ENCODE measurements around the gene ACTG1. TPM values are rescaled to one million over a fixed set of nuclear protein-coding genes. Genes with fewer than 3 reads are reported as not detected.

Gene ACTG1
- total and polyA plus RNA-seq, 2 of the 13 experiments (the other 11 are each of a cell fraction or from before 2014, with no cell fraction given): 973 to 1,138 TPM

DNA sequence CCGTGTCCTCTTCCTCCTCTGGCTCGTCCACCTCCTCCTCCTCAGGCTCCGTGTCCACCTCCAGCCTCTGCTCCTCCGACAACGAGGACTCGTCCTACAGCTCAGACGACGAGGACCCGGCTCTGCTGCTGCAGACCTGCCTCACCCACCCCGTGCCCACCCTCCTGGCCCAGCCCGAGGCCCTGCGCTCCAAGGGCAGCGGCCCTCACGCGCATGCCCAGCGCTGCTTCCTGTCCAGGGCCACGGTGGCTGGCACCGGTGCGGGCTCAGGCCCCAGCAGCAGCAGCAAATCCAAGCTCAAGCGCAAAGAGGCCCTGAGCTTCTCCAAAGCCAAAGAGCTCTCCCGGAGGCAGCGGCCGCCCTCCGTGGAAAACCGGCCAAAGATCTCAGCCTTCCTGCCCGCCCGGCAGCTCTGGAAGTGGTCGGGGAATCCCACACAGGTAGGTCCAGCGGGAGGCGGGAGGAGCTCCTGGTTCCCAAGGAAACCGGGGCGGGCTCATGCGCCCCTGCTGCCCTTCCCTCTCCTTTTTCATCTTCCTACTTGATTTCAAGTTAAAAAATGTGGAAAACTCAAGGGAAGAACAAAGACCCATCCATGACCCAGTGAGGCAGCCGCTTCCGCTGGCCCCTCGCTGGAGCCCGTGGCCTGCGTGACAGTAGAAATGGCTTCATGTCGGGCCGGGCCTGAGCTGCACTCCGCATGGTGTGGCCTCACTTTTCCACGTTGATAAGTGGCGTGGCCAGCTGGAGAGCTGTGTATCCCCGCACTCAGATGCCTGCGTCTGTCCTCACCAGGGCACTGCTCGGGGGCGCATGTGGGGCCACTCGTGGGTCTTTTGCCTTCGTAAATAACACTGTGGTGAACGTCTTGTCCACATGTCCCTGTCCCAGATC, 50.7 kb downstream of the ACTG1 start:
- Histone ChIP-seq H3K4me2 (ENCODE audit: low read depth, low read length) (no peak overlapping the region), H2AFZ (ENCODE audit: low read length) (no peak overlapping the region), H3K9me3 (ENCODE audit: low read length) (no peaks in the 10 kb centered on the region), H3K27me3 (ENCODE audit: control insufficient read depth in 1 of 2, insufficient read depth in 2 of 2, low read length in 2 of 2) (no peaks in the 10 kb centered on the region; a peak in 2 of 5 replicates), H3K4me3 (replicated peaks in 1 of 3; ENCODE audit: insufficient read depth in 1 of 3, low read depth in 2 of 3, low read length in 3 of 3) (no peak overlapping the region), H3K79me2 (ENCODE audit: insufficient read depth, low read length) (no peaks in the 10 kb centered on the region), H3K36me3 (replicated peaks in 1 of 2; ENCODE audit: control insufficient read depth in 1 of 2, insufficient read depth in 2 of 2, low read length in 2 of 2) (no peaks in the 10 kb centered on the region; a peak in 1 of 5 replicates), H3K4me1 (ENCODE audit: insufficient read depth, low read length) (peaks cover 22% of the 10 kb centered on the region), H3K9ac (ENCODE audit: insufficient read depth, low read depth, low read length) (no peak overlapping the region), H4K20me1 (ENCODE audit: insufficient read depth, low read length) (no peaks in the 10 kb centered on the region), H3K27ac (ENCODE audit: extremely low read length, insufficient read depth, low read length) (no peak overlapping the region)
- DNase-seq (ENCODE audit: low spot score): no peak
- CTCF ChIA-PET (ENCODE audit: low intra/inter-chr PET ratio, low total read pairs): no interaction called here
- no TSS peak for BruUV-seq (replicated peaks)
- WGBS (ENCODE audit: low lambda C conversion rate): 82% methylated on average over 48 of the region's 50 CpGs
- POLR2A ChIA-PET: interaction anchor here (0.6 to 1.2 kb wide), 2 partner anchors 50 to 65 kb away, joined by 3 to 4 read pairs; no protein-coding TSS in a partner anchor
- in situ Hi-C loops (cut with HindIII; ENCODE audit: extremely low pct_ligation_motif_present, low pct_unique_long_range_greater_than_20kb) (no loop called here), intact Hi-C loops (cut with micrococcal nuclease; ENCODE audit: unreplicated experiment) (no loop called here)
- ATAC-seq: no peak
- FAIRE-seq: no peak
- TF ChIP-seq PPARG (CRISPR knock-in tag; conservative IDR thresholded peaks at IDR 0.05) (no peak), PAWR (CRISPR knock-in tag; IDR thresholded peaks at IDR 0.05; ENCODE audit: borderline replicate concordance) (no peak), JUNB (CRISPR knock-in tag; IDR thresholded peaks at IDR 0.05; ENCODE audit: borderline replicate concordance) (no peak), KDM1A (CRISPR knock-in tag; IDR thresholded peaks at IDR 0.05) (no peak), MZF1 (CRISPR knock-in tag; IDR thresholded peaks at IDR 0.05; ENCODE audit: borderline replicate concordance) (no peak), YY1 (IDR thresholded peaks at IDR 0.05; ENCODE audit: insufficient read depth, insufficient replicate concordance, low read depth, low read length) (no peak), ZNF484 (CRISPR knock-in tag; IDR thresholded peaks at IDR 0.05; ENCODE audit: borderline replicate concordance, low read depth) (no peak), ZNF629 (CRISPR knock-in tag; conservative IDR thresholded peaks at IDR 0.05) (no peak), TBP (CRISPR knock-in tag; IDR thresholded peaks at IDR 0.05) (no peak)
- TF ChIP-seq, protein P1, sequence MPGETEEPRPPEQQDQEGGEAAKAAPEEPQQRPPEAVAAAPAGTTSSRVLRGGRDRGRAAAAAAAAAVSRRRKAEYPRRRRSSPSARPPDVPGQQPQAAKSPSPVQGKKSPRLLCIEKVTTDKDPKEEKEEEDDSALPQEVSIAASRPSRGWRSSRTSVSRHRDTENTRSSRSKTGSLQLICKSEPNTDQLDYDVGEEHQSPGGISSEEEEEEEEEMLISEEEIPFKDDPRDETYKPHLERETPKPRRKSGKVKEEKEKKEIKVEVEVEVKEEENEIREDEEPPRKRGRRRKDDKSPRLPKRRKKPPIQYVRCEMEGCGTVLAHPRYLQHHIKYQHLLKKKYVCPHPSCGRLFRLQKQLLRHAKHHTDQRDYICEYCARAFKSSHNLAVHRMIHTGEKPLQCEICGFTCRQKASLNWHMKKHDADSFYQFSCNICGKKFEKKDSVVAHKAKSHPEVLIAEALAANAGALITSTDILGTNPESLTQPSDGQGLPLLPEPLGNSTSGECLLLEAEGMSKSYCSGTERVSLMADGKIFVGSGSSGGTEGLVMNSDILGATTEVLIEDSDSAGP (CRISPR knock-in tag; IDR thresholded peaks at IDR 0.05; ENCODE audit: borderline replicate concordance): no peak
- TF ChIP-seq, protein P2, sequence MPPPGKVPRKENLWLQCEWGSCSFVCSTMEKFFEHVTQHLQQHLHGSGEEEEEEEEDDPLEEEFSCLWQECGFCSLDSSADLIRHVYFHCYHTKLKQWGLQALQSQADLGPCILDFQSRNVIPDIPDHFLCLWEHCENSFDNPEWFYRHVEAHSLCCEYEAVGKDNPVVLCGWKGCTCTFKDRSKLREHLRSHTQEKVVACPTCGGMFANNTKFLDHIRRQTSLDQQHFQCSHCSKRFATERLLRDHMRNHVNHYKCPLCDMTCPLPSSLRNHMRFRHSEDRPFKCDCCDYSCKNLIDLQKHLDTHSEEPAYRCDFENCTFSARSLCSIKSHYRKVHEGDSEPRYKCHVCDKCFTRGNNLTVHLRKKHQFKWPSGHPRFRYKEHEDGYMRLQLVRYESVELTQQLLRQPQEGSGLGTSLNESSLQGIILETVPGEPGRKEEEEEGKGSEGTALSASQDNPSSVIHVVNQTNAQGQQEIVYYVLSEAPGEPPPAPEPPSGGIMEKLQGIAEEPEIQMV (CRISPR knock-in tag; IDR thresholded peaks at IDR 0.05; ENCODE audit: low read depth): no peak
- TF ChIP-seq, protein P3, sequence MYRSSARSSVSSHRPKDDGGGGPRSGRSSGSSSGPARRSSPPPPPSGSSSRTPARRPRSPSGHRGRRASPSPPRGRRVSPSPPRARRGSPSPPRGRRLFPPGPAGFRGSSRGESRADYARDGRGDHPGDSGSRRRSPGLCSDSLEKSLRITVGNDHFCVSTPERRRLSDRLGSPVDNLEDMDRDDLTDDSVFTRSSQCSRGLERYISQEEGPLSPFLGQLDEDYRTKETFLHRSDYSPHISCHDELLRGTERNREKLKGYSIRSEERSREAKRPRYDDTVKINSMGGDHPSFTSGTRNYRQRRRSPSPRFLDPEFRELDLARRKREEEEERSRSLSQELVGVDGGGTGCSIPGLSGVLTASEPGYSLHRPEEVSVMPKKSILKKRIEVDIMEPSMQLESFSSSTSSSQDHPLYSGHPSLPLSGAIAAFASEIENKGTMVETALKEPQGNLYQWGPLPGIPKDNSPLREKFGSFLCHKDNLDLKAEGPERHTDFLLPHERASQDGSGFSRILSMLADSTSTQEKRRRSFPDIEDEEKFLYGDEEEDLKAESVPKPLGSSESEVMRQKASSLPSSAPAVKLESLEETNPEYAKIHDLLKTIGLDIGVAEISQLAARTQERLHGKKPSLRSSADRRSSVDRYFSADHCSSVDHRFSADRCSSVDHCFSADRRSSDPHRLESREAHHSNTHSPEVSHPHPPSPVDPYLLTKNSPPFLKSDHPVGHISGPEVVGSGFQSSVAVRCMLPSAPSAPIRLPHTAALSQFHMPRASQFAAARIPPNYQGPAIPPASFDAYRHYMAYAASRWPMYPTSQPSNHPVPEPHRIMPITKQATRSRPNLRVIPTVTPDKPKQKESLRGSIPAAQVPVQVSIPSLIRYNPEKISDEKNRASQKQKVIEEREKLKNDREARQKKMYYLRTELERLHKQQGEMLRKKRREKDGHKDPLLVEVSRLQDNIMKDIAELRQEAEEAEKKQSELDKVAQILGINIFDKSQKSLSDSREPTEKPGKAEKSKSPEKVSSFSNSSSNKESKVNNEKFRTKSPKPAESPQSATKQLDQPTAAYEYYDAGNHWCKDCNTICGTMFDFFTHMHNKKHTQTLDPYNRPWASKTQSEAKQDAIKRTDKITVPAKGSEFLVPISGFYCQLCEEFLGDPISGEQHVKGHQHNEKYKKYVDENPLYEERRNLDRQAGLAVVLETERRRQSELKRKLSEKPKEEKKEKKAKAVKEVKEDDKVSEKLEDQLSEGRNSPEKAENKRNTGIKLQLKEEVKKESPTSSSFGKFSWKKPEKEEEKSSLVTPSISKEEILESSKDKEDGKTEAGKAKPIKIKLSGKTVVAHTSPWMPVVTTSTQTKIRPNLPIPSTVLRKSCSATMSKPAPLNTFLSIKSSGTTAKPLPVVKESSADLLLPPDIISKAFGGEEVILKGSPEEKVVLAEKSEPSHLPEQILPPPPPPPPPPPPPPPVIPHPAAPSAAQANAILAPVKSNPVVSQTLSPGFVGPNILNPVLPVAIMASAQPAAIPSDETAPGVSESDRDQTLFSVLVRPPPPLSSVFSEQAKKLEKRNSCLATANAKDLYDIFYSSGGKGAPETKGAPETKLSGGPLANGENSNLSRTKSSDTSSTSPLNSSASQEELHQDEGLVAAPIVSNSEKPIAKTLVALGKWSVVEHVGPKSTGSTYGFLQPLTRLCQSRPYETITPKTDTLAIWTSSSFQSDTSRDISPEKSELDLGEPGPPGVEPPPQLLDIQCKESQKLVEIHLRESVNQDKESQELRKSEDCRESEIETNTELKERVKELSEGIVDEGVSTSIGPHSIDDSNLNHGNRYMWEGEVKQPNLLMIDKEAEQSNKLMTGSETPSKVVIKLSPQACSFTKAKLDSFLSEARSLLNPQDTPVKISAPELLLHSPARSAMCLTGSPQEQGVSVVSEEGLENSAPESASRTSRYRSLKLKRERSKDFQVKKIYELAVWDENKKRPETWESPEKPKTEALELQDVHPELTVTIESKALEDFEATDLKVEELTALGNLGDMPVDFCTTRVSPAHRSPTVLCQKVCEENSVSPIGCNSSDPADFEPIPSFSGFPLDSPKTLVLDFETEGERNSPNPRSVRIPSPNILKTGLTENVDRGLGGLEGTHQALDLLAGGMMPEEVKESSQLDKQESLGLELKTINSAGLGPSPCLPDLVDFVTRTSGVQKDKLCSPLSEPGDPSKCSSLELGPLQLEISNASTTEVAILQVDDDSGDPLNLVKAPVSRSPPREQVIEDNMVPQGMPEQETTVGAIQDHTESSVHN (CRISPR knock-in tag; IDR thresholded peaks at IDR 0.05): no peak
